Head of caudate nucleus (tissue), 42 donors: ENCODE measurements around the gene GLP2R.
A peak's percentile ranks its signal among the peaks of the same experiment; 100 is the strongest.
"Not testable (repeated sequence)": the region's sequence is repeated elsewhere in the genome, so short reads cannot be mapped to it uniquely, and the experiment has no call there.

Source experiments
- DNase-seq, 42 donors: peaks; one replicate each; pipeline versions ENCODE4 v3.0.0 to v3.0.0-alpha.2; 2020 to 2021; ENCODE audit warnings: mixed read lengths in 7 of 42
- intact Hi-C: fragments of 100-400 bp; cut with DNase I; formaldehyde crosslinking; loops from one replicate; pipeline ENCODE4 v1.15.0; 2022

Gene GLP2R

DNA sequence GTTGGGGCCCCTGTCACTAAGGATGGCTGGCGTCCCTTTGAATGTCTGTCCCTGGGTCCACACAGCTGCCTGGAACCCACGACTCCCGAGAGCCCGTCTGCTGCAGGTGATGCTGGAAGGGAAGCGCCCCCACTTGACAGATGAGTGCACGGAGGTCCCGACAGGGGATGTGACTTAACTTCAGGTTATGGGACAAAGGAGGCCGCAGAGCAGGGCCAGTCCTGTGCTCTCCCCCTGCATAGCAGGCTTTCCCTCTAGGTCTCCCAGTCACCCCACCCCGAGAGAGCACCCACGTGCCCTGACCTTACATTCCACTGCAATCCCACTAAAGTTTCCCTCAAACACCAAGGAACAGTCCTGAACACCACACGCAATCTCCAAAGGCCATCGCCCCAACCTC, 85.4 kb downstream of the GLP2R start:
- no peak for DNase-seq
- intact Hi-C loops = no loop called here

DNA sequence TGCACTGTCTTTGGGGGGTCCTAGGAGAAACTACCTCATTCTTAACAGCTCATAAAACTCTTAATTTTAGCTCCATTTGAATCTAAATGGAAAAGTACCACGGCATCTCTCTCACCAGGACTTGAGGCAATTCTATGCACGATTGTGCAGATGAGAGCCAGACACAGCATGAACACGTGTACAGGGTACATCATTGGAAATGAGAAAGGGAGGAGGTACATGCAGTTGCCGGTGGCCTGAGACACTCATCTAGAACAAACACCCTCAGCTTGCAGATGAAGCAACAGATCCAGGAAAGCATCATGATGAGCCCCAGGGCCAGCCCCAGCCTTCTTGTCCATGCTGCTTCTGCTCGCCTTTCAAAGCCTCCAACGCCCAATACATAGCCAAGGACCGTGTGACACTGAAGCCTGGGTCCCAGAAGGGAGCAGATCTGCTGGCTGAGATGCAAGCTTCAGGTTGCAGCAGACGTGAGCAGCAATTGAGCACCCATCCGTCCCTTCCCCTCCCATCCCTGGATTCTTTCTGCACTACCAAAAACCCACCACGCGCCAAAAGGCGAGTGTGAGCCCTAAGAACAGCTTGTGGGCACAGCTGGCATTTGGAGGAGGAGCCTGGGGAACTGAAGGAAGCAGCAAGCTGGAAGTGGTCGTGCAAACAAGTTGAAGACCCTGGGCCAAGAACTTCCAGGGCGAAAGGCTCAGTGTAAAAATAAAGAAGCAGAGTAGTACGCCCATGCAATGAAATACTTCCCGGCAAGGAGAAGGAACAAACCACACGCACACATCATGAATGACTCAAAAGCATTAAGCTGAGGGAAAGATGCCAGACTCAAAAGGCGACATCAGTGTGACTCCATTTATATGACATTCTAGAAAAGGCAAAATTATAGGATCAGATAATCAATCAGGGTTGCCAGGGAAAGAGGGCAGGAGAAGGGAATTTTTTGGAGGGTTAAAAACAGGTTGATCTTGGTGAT, 86.7 kb downstream of the GLP2R start:
- intact Hi-C loops = no loop called here
- peak in 10 of 42 donors; percentile 35 to 66 (median 50) for DNase-seq

- intact Hi-C loops = no loop called here
- DNase-seq = no peak
Measured at GRCh38 chr17:9913476-9913875, 87.8 kb downstream of the GLP2R start.

- intact Hi-C loops = no loop called here
Measured at GRCh38 chr17:9916108-9916507, 90.4 kb downstream of the GLP2R start.

DNA sequence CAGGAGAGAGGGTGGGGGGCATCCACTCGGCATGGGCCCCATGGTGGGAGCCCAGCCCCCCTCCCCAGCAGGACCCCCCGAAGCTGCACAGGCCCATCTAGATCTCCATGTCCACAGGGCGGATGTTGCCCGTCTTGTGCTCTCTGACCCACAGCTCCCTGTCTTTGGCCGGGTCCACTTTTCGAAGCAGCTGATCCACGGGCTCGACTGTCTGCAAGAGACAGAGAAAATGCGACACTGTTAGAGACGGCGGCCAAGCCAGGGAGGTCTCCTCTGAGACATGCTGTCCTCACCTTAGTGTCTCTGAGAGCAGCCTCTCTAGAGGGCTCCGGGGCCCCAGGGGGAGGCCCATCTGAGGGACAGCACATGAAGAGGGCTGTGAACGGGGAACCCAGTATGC, 91.4 kb downstream of the GLP2R start:
- intact Hi-C loops = no loop called here
- no peak for DNase-seq

More at GRCh38 chr17:9916108-9916507, 90.4 kb downstream of the GLP2R start:
- DNase-seq = no peak

GRCh38 chr17:9917801-9918200, 92.1 kb downstream of the GLP2R start:
- intact Hi-C loops = no loop called here
- no peak for DNase-seq

- DNase-seq = no peak
- intact Hi-C loops = no loop called here
Measured at GRCh38 chr17:9918352-9918751, 92.6 kb downstream of the GLP2R start.

GRCh38 chr17:9918804-9919352, 93.2 kb downstream of the GLP2R start:
- no peak for DNase-seq
- intact Hi-C loops = no loop called here

GRCh38 chr17:9921216-9921615, 95.5 kb downstream of the GLP2R start:
- intact Hi-C loops = loop anchor here (10.0 kb wide), 2 partner anchors 124 to 304 kb away; no protein-coding TSS in a partner anchor
- DNase-seq = not testable (repeated sequence)

DNA sequence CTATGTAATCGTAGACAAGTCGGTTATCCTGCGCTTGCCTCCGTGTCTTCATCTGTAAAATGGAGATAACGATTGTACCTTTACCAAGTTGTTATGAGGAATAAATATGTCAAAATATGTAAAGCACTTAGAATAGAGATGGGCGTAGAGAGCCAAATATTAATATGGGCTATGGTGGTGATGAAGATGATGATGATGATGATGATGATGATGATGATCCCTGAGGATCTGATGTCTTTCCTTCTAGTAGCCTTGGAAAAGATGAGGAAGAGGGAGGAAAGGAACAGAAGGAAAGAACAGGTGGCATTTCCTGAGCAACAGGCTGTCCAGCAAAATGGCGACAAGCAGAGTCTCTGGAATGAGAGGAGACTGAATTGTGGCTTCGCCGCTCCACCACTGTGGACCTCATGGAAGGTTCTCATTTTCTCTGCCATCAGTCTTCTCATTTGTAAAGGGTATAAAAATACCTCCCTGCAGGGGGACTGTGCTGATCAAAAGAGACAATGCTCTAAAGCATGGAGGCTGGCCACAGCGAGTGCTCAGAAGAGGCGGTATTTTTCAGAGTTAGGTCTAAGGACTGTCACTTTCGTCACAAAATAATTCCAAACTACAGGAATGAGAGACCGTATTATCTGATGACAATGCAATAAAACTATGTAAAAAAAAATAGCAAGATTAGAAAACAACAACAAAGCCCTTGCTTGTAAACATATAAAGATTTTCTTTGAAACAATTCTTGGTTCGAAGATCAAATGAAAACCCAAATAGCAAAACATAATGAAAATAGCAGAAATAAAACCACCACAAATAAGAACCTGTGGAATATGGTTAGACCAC, 96.5 kb downstream of the GLP2R start:
- no peak for DNase-seq
- intact Hi-C loops = loop anchor here (10.0 kb wide), 2 partner anchors 123 to 303 kb away; no protein-coding TSS in a partner anchor

DNA sequence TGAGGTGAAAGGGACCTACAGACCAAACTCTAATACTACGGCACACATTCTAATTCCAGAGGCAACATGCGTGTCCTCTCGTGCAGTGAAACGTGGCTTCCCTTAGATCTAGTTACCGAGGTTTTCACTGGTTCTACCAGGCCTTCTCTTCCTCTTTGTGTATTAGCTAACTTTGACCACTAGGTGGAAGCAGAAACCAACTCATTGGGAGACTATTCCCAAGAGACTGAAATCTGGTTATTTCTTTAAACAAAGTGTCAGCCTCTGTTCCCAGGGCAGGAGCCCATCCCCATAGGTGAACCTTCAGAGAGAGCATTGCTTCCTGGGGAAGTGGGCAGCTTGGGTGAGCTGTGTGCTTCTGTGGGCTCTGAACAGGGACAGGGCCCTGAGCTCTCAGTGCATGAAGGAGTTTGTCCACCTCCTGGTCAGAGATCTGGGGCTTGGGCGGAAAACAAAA, 99.0 kb downstream of the GLP2R start:
- DNase-seq = peak in 11 of 42 donors; percentile 29 to 79 (median 52)
- intact Hi-C loops = loop anchor here (10.0 kb wide), 2 partner anchors 120 to 300 kb away; no protein-coding TSS in a partner anchor

DNA sequence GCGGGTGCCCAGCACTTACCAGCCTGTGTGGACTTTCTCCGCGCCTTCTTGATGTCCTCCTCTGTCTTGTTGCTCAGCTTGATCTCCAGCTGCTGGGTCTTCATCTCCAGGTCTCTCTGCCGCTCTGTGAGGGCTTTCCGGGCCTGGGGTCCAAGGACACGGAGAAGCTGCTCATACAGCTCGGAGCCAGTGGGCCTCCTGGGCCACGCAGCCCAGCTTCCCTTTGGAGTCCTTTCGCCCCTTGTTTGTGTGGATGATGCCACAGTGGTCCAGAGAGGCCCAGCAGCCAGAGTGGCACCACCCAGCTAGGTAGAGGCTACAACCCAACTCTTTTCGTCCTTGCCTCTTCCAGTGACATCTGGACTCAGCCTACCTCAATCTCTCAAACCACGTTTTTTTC, 99.7 kb downstream of the GLP2R start:
- intact Hi-C loops = loop anchor here (10.0 kb wide), 2 partner anchors 119 to 299 kb away; no protein-coding TSS in a partner anchor
- no peak for DNase-seq

- no peak for DNase-seq
- intact Hi-C loops = loop anchor here (10.0 kb wide), 2 partner anchors 119 to 299 kb away; no protein-coding TSS in a partner anchor
Measured at GRCh38 chr17:9926150-9926804, 100.6 kb downstream of the GLP2R start.

DNA sequence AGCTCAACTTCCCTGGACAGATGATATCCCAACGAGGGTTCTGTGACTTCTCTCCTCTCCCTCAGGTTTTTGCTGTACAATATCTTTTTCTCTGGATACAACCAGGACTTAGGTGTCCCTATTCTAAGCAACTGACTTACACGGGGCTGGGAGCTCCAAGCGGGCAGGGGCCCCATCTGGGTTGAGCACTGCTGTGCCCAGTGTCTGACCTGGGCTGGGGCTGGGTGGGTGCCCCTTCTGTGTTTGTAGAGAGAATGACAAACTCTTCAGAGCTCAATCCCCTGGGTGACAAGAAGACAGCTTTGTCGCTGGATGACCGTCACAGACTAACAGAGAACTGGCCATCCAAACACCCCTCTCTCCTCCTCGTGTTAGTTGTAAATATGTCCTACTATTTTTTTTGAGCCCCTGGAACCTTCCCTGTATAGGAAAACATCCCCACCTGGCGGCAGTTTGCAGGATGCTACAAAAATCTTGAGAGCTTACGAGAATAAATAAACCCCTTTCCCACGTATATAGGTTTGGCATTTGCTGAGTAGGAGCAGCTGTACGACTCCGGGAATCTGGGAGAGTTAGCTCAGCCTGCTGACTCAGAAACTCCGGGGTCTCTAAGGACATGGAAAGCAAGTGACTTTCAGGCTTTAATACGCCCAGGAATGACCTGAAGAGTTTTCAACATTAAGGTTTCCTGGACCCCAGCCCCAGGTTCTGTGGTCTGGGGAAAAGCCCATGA, 103.0 kb downstream of the GLP2R start:
- intact Hi-C loops = loop anchor here (10.0 kb wide), 2 partner anchors 116 to 296 kb away; no protein-coding TSS in a partner anchor
- peak in 11 of 42 donors; percentile 28 to 62 (median 42) for DNase-seq

- DNase-seq = no peak
- intact Hi-C loops = loop anchor here (10.0 kb wide), 2 partner anchors 115 to 295 kb away; no protein-coding TSS in a partner anchor
Measured at GRCh38 chr17:9929871-9930270, 104.1 kb downstream of the GLP2R start.

DNA sequence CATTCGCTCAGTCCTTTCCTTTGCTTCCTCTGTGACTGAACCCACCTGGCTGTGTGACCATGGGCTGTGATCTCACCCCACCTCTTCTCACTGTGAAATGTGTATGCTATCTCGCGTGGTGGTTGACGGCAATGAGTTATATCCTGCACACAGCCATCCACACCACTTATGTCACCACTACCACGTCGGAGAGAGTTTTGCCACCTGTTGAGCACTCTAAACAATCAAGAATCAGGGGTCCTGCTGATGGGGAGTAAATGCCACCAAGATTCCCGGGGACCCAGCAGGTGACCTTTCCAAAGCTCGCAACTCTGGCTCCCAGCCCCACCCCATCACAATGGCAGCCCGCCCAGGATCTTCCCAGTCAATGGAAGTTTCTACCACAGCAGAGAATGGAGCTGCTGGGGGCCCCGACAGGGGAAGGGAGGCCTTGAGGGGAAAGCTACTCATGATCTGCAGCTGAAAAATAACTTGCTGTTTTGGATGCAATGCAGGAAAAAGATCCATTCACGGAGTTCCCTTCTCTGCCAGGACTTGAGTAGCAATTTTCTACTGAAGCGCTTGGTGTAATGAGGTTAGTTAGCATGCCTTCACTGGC, 105.5 kb downstream of the GLP2R start:
- intact Hi-C loops = no loop called here
- DNase-seq = no peak

DNA sequence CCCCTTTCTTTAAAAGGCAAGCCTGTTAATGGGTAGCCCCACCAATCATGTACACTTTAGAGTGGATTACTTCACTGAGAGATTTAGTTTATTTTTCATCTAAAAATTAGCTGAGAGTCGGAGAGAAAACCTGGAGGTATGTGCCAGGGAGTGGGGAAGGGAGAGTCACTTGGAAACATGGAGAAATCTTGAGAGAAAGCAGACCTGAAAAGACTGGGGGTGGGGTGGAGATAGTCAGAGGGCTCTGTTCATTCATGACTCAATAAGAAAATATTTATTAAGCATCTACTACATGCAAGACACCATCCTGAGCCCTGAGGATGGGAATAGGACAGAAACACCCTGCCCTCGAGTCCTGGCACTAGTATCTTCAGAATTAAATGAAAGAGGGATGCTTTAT, 106.8 kb downstream of the GLP2R start:
- intact Hi-C loops = no loop called here
- DNase-seq = no peak
